Measurements from ENCODE around the gene NOP56. TPM values are rescaled to one million over a fixed set of nuclear protein-coding genes. Genes with fewer than 3 reads are reported as not detected.

Gene NOP56
- total and polyA plus RNA-seq, 2 of the 8 experiments (the other 6 are each of a cell fraction or from before 2014, with no cell fraction given), result 391 to 677 TPM

DNA sequence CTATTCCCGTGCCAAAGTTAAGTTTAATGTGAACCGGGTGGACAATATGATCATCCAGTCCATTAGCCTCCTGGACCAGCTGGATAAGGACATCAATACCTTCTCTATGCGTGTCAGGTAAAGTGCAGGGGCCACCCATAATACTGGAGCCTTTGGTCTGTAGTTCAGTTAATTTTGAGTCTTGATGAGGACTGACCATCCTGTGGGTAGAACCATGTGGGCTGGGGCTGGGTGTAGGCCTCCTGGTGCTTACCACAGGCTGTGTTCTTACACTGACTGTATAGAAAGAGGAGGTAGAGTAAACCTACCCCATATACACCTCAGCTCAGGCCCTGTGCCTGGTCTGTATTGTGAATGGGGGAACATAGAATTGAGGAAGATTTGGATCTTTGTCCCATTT is 2.4 kb downstream of the NOP56 start:
- Histone ChIP-seq H3K27ac (ENCODE audit: low read depth, low read length) (no peak overlapping the region), H3K4me1 (replicated peaks in 1 of 4; ENCODE audit: control insufficient read depth in 3 of 4, insufficient read depth in 4 of 4, low read length in 3 of 4) (peaks cover 0 to 5% (median 3%) of the 10 kb centered on the region in 4 experiments; a peak in 5 of 7 replicates), H3K4ac (replicated peaks; ENCODE audit: insufficient read length, low read depth, low read length) (no peak overlapping the region), H3K56ac (replicated peaks; ENCODE audit: insufficient read length, low read depth, low read length) (no peak overlapping the region), H3K9ac (replicated peaks in 1 of 4; ENCODE audit: extremely low read depth in 1 of 4, low read depth in 3 of 4, low read length in 3 of 4) (peak overlapping the region in 1 of 4 experiments; percentile 15; a peak in 1 of 7 replicates), H3K18ac (ENCODE audit: extremely low read depth, low read length) (no peak overlapping the region), H3K79me2 (ENCODE audit: control insufficient read depth in 1 of 2, insufficient read depth in 2 of 2, low read length in 2 of 2) (peaks cover 21 to 41% of the 10 kb centered on the region in 2 experiments), H2AK5ac (ENCODE audit: low read depth, low read length) (no peak overlapping the region), H2BK15ac (ENCODE audit: low read length) (no peak overlapping the region), H4K8ac (ENCODE audit: extremely low read depth, insufficient read depth, low read length) (no peak overlapping the region; the same call in 1 of the 2 replicates), H2BK12ac (ENCODE audit: low read depth, low read length) (no peak overlapping the region), H2BK120ac (replicated peaks; ENCODE audit: low read depth, low read length) (no peak overlapping the region), H2BK5ac (ENCODE audit: low read depth, low read length) (no peak overlapping the region), H4K91ac (replicated peaks; ENCODE audit: insufficient read length, low read length) (no peak overlapping the region), H3K23me2 (ENCODE audit: low read depth, low read length) (peaks cover 10% of the 10 kb centered on the region), H3K9me3 (ENCODE audit: insufficient read depth in 2 of 2, low read depth in 1 of 2, low read length in 1 of 2) (no peaks in the 10 kb centered on the region), H4K5ac (ENCODE audit: insufficient read length, low read depth, low read length) (no peak overlapping the region), H4K20me1 (replicated peaks in 1 of 2; ENCODE audit: control insufficient read depth in 1 of 2, insufficient read depth in 2 of 2, low read length in 2 of 2) (peaks cover 40 to 47% of the 10 kb centered on the region in 2 experiments), H3K4me2 (ENCODE audit: insufficient read depth in 1 of 2, low read depth in 2 of 2, low read length in 2 of 2) (peak overlapping the region; percentile 84 to 91; a peak in 3 of 4 replicates), H3K27me3 (replicated peaks in 1 of 4; ENCODE audit: control insufficient read depth in 3 of 4, extremely low read depth in 1 of 4, insufficient read depth in 3 of 4, low read length in 3 of 4) (no peaks in the 10 kb centered on the region), H3K23ac (ENCODE audit: insufficient read length) (no peak overlapping the region), H3K36me3 (ENCODE audit: control insufficient read depth in 2 of 4, insufficient read depth in 4 of 4, low read length in 3 of 4) (peaks cover 39 to 68% (median 57%) of the 10 kb centered on the region in 4 experiments), H2AFZ (ENCODE audit: low read length) (no peak overlapping the region), H3K4me3 (ENCODE audit: extremely low read depth in 1 of 4, insufficient read depth in 2 of 4, low read depth in 3 of 4, low read length in 4 of 4) (peak overlapping the region in 3 of 4 experiments; percentile 97 to 100 (median 99); a peak in 4 of 8 replicates), H3K79me1 (ENCODE audit: low read depth, low read length) (peaks cover 9% of the 10 kb centered on the region), H2BK20ac (ENCODE audit: low read length) (no peak overlapping the region), H3K14ac (ENCODE audit: insufficient read length) (no peak overlapping the region)
- DNase-seq (ENCODE audit: low read depth in 1 of 2, low spot score in 2 of 2) (no peak), FAIRE-seq (no peak)
- ChIA-PET CTCF (ENCODE audit: partially characterized antibody) (interaction anchor here (0.7 to 1.5 kb wide), 5 partner anchors 9 to 186 kb away, joined by 3 to 5 read pairs (median 3); partner anchors contain the start of gene IDH3B), POLR2A (ENCODE audit: partially characterized antibody) (interaction anchor here (0.8 to 28.5 kb wide), 9 partner anchors 6 to 186 kb away, joined by 3 to 463 read pairs (median 9); partner anchors contain the start of genes IDH3B, NOP56, PCED1A and SNRPB)
- WGBS, 2 experiments (ENCODE audit: extremely low coverage in 1 of 2, insufficient coverage in 1 of 2, insufficient read length in 1 of 2, insufficient replicate concordance in 2 of 2, low coverage in 1 of 2, low lambda C conversion rate in 2 of 2, missing lambda C conversion rate in 1 of 2), result 89% methylated on average over 3 of the region's 3 CpGs; no CpG with 5 or more reads in 1 of the 2 experiments
- TF ChIP-seq GABPA (IDR thresholded peaks at IDR 0.05; ENCODE audit: borderline replicate concordance, insufficient read depth, low read length), result no peak
- peak in 1 of 2 experiments; percentile 6; a peak in 1 of 3 replicates for TF ChIP-seq POLR2A (IDR thresholded peaks at IDR 0.05; ENCODE audit: control extremely low read depth in 1 of 2, low read depth in 2 of 2, low read length in 2 of 2)
